Measurements from ENCODE around the gene GOLGA3. TPM values are rescaled to one million over a fixed set of nuclear protein-coding genes. Genes with fewer than 3 reads are reported as not detected.
A peak's percentile ranks its signal among the peaks of the same experiment; 100 is the strongest.

Gene GOLGA3
- total and polyA plus RNA-seq, 12 donors = 10.8 to 46.1 (median 34.8) TPM

GRCh38 chr12:132773077-132773955 lies 55.4 kb downstream of the GOLGA3 start:
- H3K27me3 ChIP-seq = no peaks in the 10 kb centered on the region
- 92% methylated on average over 40 to 41 of the region's 41 CpGs for WGBS, 2 donors
- intact Hi-C loops (cut with DNase I) = loop anchor here in 1 of 10 donors (10.0 kb wide), 1 partner anchor 51 kb away; the partner anchor contains the start of gene GOLGA3
- TF ChIP-seq CTCF (IDR thresholded peaks at IDR 0.05) = no peak
- DNase-seq (no peak), ATAC-seq (no peak)
- peaks cover 0 to 94% (median 57%) of the 10 kb centered on the region in 9 donors for H3K36me3 ChIP-seq
- no peak overlapping the region for H3K4me3 ChIP-seq
- peaks cover 0 to 43% (median 14%) of the 10 kb centered on the region in 9 donors for H3K4me1 ChIP-seq
- no peaks in the 10 kb centered on the region for H3K9me3 ChIP-seq
- peak overlapping the region in 1 of 10 donors; percentile 31 for H3K27ac ChIP-seq

GRCh38 chr12:132772606-132773005 lies 56.1 kb downstream of the GOLGA3 start:
- Histone ChIP-seq H3K36me3 (peaks cover 0 to 87% (median 54%) of the 10 kb centered on the region in 9 donors), H3K4me3 (no peak overlapping the region), H3K27ac (peak overlapping the region in 1 of 10 donors; percentile 89), H3K4me1 (peaks cover 0 to 50% (median 14%) of the 10 kb centered on the region in 9 donors), H3K9me3 (no peaks in the 10 kb centered on the region), H3K27me3 (no peaks in the 10 kb centered on the region)
- ATAC-seq (no peak), DNase-seq (no peak)
- TF ChIP-seq CTCF (IDR thresholded peaks at IDR 0.05) = no peak
- WGBS, 2 donors = 91% methylated on average over 14 of the region's 14 CpGs
- intact Hi-C loops (cut with DNase I) = loop anchor here in 1 of 10 donors (10.0 kb wide), 1 partner anchor 52 kb away; the partner anchor contains the start of gene GOLGA3

GRCh38 chr12:132771126-132771838 lies 57.4 kb downstream of the GOLGA3 start:
- Histone ChIP-seq H3K27me3 (no peaks in the 10 kb centered on the region), H3K27ac (peak overlapping the region in 1 of 10 donors; percentile 89), H3K36me3 (peaks cover 0 to 74% (median 41%) of the 10 kb centered on the region in 9 donors), H3K9me3 (no peaks in the 10 kb centered on the region), H3K4me3 (no peak overlapping the region), H3K4me1 (peaks cover 0 to 57% (median 12%) of the 10 kb centered on the region in 9 donors)
- intact Hi-C loops (cut with DNase I) = loop anchor here in 1 of 10 donors (10.0 kb wide), 1 partner anchor 54 kb away; the partner anchor contains the start of gene GOLGA3
- TF ChIP-seq CTCF (IDR thresholded peaks at IDR 0.05) = no peak
- DNase-seq (no peak), ATAC-seq (no peak)
- WGBS, 2 donors = 92 to 93% methylated on average over 15 of the region's 15 CpGs

All from heart right ventricle (tissue), 16 donors.